ENCODE results near the gene ANXA6. TPM values are rescaled to one million over a fixed set of nuclear protein-coding genes. Genes with fewer than 3 reads are reported as not detected.

ANXA6 gene
- total and polyA plus RNA-seq, 2 donors (not counting 1 experiment from before 2014, with no cell fraction given), result 136 to 300 TPM

DNA sequence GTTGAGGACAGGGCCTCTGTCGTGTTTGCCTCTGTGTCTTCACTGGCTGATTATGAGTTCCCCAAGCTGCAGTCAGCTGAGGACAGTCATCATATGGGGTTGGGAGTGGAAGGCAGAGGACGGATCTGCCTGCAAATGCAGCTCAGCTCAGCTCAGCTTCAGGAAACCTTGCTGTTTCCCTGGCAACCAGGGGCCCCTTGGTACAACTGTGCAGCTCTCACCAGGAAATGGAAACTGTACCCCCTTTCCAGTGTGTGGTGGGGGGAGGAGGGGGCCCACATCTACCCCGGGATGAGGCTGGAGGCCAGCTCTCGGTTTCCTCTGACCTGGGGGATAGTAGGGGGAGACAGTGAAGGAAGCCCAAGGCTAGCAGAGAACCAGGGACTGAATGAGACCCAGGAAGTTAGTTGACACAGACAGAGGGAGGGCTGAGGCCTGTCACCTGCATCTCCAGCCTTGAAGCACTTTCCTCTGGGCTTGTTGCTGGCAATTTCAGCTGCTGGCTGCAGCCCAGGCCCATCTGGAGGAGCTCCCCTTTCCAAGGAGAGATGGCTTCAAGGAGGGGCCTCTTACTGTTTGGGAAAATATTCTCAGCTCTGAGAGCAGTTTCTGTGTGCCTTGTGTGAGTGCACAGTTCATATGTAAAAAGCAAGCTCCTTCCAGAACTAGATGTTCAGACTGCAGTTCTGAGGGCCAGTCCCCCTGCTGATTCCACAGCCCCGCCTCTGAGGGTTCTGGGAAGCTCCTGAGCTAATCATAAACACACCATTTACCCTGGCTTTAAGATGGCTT, 6.9 kb downstream of the ANXA6 start:
- Histone ChIP-seq H2AFZ (ENCODE audit: insufficient read depth, low read depth, low read length, poor library complexity, severe bottlenecking) (peak overlapping the region; percentile 43), H3K79me2 (ENCODE audit: control insufficient read depth, insufficient read depth, low read length) (peaks cover 100% of the 10 kb centered on the region), H3K36me3 (replicated peaks in 1 of 2; ENCODE audit: control extremely low read depth in 1 of 2, control insufficient read depth in 1 of 2, extremely low read depth in 1 of 2, insufficient read depth in 2 of 2, low read length in 1 of 2) (peaks cover 1 to 70% of the 10 kb centered on the region in 2 experiments), H3K27ac (ENCODE audit: low read length in 2 of 2) (peak overlapping the region; percentile 74 to 91), H3K4me3 (ENCODE audit: control extremely low read depth in 1 of 5, extremely low read depth in 1 of 5, insufficient read depth in 1 of 5, low read depth in 2 of 5, low read length in 4 of 5) (peak overlapping the region in 3 of 5 experiments; percentile 9 to 22 (median 18)), H3K9ac (ENCODE audit: low read length) (peak overlapping the region; percentile 31), H3K9me3 (ENCODE audit: control extremely low read depth in 1 of 3, control insufficient read depth in 2 of 3, insufficient read depth in 1 of 3, low read length in 2 of 3) (no peaks in the 10 kb centered on the region), H3K4me1 (ENCODE audit: control insufficient read depth in 2 of 2, insufficient read depth in 2 of 2, low read length in 2 of 2) (peaks cover 100% of the 10 kb centered on the region in 2 donors), H3K4me2 (replicated peaks; ENCODE audit: low read depth, low read length, poor library complexity, severe bottlenecking) (peak overlapping the region; percentile 92), H3K27me3 (replicated peaks in 1 of 4; ENCODE audit: control extremely low read depth in 1 of 4, control insufficient read depth in 3 of 4, insufficient read depth in 4 of 4, low read length in 3 of 4) (no peaks in the 10 kb centered on the region), H4K20me1 (ENCODE audit: control insufficient read depth, insufficient read depth, low read length, poor library complexity, severe bottlenecking) (peaks cover 28% of the 10 kb centered on the region)
- peaks cover 97% of the 10 kb centered on the region for H3K4me1 Mint-ChIP-seq
- DNase-seq (peak; percentile 61), ATAC-seq (ENCODE audit: low read depth) (peak; percentile 69)
- peak overlapping the region; percentile 69 for H3K4me3 Mint-ChIP-seq
- WGBS (ENCODE audit: insufficient coverage), result 15% methylated on average over 4 of the region's 5 CpGs
- no peaks in the 10 kb centered on the region for H3K9me3 Mint-ChIP-seq (ENCODE audit: insufficient read depth)
- ChIA-PET CTCF (interaction anchor here (0.9 to 48.0 kb wide), 6 partner anchors 0 to 104 kb away, joined by 3 to 1701 read pairs (median 12); partner anchors contain the start of gene ANXA6), POLR2A (interaction anchor here (0.5 to 2.1 kb wide), 9 partner anchors 9 to 606 kb away, joined by 3 to 15 read pairs (median 5); no protein-coding TSS in a partner anchor)
- no peaks in the 10 kb centered on the region for H3K27me3 Mint-ChIP-seq
- TF ChIP-seq EZH2 (IDR thresholded peaks at IDR 0.05; ENCODE audit: borderline replicate concordance, insufficient read depth, low read depth, low read length, poor library complexity, severe bottlenecking), result no peak
- TF ChIP-seq, protein P1, sequence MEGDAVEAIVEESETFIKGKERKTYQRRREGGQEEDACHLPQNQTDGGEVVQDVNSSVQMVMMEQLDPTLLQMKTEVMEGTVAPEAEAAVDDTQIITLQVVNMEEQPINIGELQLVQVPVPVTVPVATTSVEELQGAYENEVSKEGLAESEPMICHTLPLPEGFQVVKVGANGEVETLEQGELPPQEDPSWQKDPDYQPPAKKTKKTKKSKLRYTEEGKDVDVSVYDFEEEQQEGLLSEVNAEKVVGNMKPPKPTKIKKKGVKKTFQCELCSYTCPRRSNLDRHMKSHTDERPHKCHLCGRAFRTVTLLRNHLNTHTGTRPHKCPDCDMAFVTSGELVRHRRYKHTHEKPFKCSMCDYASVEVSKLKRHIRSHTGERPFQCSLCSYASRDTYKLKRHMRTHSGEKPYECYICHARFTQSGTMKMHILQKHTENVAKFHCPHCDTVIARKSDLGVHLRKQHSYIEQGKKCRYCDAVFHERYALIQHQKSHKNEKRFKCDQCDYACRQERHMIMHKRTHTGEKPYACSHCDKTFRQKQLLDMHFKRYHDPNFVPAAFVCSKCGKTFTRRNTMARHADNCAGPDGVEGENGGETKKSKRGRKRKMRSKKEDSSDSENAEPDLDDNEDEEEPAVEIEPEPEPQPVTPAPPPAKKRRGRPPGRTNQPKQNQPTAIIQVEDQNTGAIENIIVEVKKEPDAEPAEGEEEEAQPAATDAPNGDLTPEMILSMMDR (IDR thresholded peaks at IDR 0.05), result no peak
- intact Hi-C loops (cut with micrococcal nuclease), result loop anchor here (1.0 kb wide), 1 partner anchor 9 kb away; no protein-coding TSS in a partner anchor
- H3K27ac Mint-ChIP-seq, result peak overlapping the region; percentile 93

Data from B cell (primary cell).